NCI-H226 (cell line): ENCODE results near the gene ZBTB7B.

Experiments
- DNase-seq: peaks from one replicate; pipeline ENCODE4 v3.0.0-alpha.2; 2015

Gene ZBTB7B

DNA sequence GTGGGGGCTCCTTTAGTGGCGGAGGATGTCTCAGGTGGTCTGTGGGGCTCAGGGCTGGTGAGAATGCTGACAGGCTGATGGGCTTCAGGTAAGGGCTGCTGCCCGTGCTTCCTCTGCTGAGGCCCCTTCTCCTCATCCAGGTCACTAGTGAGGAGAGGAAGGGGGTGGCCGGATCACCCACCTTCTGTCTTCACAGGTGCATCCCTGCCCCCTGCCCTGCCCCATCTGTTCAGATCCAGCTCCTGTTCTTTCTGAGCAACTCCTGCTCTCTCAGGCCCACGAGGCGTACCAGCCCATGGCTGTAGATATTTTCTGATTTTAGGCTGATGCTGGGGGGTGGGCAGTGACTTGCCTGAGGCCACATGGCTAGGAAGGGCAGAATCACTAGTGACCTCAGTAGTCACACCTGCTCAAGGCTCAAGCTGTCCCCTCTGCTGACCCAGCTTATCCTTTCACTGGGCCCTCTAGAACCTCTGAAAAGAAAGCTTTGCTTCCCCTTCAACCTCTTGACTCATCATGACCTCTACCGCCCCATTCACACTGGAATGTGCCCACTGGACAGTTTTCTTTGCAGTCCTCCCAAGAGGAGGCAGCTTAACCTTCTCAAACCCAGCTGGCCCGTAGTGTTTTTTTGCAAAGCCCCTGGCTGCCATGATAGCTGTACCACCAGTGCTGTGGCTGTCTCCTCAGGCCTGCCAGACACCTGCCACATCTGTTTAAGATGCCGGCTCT is 16.2 kb downstream of the ZBTB7B start:
- no peak for DNase-seq

- DNase-seq: no peak
Measured at GRCh38 chr1:155019377-155020245, 17.0 kb downstream of the ZBTB7B start.

GRCh38 chr1:155022136-155022926 is 19.7 kb downstream of the ZBTB7B start:
- peak; percentile 73 for DNase-seq

DNA sequence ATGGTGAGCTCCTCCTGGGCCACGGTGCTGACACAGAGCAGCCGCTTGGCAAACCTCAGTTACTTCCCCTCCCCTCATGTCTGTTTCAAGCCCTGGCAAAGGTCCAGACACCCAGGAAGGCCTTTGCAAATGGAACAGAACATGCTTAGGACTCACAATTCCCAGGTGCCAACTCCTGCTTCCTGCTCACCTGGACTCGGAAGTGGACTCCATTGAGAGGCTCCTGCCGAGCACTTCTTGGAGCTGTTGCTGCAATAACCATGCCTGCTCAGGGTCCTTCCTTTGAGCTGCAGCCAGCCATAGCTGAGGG is 20.3 kb downstream of the ZBTB7B start:
- DNase-seq: peak; percentile 42

DNA sequence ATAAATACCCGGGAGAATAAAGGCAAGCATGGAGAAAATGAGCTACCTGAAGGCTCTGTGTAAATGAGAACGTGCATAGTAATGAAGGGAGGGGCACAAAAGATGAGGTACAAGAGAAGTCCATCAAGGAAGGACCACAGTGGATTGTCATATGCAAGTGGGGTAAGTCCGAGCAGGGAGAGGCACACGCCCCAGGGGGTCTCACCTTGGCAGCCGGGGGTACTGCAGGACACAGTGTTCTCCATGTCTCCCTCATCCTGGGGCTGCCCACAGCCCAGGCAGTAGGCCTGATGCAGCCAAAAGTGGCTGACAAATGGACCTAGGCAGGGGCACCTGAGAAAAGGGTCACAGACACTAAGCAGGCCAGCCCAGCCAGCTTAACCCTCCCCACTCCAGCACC is 21.0 kb downstream of the ZBTB7B start:
- no peak for DNase-seq

- no peak for DNase-seq
Measured at GRCh38 chr1:155024315-155024714, 21.7 kb downstream of the ZBTB7B start.

- no peak for DNase-seq
Measured at GRCh38 chr1:155026154-155026553, 23.6 kb downstream of the ZBTB7B start.

DNA sequence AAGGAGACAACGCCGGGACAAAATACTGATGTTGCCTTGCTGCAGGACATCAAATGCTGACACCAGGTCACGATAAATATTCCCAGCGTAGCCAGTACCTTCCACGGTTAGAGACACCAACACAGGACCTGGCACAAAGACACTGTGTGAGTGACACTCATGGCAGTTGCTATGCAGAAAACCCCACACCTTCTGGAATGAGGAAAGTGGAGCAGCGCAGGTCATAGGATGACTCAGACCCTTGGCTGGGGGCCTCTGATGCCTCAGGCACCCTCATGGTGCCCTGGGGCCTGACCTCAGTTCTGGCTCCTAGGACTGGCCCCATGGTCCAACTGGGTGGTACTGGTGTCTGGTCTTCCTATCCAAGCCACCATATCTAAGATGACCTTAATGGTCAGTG is 24.0 kb downstream of the ZBTB7B start:
- DNase-seq: peak; percentile 60

DNA sequence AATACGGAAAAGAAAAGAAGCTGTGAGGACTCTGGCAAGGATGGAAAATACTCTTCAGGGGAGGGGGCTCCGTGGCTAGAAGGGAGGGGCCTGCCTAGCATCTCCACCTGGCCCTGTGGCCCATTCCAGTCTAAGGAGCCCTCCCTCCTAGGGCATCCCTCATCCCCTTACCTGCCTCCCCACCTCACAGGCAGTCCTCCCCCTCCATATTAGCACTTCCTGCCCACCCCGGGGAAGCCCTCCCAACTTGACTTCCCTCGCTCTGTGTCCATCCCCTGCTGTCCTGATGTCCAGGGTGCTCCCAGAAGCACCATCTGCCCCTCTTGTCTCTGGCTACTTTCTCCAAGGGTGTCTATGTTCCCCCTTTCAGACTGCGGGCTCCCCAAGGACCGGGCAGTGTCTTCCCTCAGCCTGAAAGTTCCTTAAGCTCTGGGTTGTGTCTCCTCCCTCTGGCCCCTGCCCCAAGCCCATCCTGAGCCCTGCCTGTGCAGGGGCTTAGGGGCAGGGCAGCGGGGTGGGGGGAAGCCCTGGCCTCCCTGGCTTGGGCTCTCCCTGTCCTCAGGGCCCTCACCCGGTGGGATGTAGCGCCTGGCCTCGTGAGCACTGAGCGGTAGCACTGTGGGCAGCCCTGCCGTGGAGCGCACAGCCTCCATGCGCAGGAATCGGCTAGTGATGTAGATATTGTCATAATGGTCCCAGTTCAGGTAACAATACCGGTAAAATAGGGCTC is 27.1 kb downstream of the ZBTB7B start:
- no peak for DNase-seq

GRCh38 chr1:155030243-155030795 is 27.7 kb downstream of the ZBTB7B start:
- DNase-seq: no peak

DNA sequence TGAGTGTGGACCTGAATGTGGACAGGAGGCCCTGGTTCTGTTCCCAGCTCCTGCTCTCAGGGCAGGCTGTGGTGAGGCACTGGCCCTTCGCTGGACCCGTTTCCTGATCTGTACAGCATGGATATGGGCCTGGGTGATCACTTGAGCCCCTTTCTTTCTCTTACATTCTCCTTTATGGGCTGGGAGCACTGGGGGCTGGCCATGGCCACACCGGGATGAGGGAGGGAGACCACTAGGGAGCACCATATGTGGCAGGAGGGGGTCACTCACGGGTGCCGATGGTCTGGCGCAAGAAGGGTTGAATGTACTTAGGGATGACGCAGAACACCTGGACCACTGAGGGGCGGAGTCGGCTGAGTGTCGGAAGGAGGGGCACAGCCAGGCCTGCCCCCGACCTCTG is 28.3 kb downstream of the ZBTB7B start:
- no peak for DNase-seq

- DNase-seq: no peak
Measured at GRCh38 chr1:155032886-155033285, 30.3 kb downstream of the ZBTB7B start.

GRCh38 chr1:155033524-155033923 is 30.9 kb downstream of the ZBTB7B start, which contains the start of the genes DCST1 and DCST2:
Gene DCST1, plus strand, starts transcription at chr1:155033824. Its CDS starts 213 bp downstream, at chr1:155034037.
Gene DCST2, minus strand, starts transcription at chr1:155033781. Its CDS starts 80 bp downstream, at chr1:155033701.
- DNase-seq: no peak

- no peak for DNase-seq
Measured at GRCh38 chr1:155034318-155035208, 32.0 kb downstream of the ZBTB7B start.

GRCh38 chr1:155035936-155036335 is 33.3 kb downstream of the ZBTB7B start:
- DNase-seq: no peak

GRCh38 chr1:155037043-155037442 is 34.4 kb downstream of the ZBTB7B start:
- no peak for DNase-seq

- no peak for DNase-seq
Measured at GRCh38 chr1:155037851-155038441, 35.3 kb downstream of the ZBTB7B start.

GRCh38 chr1:155038602-155039307 is 36.2 kb downstream of the ZBTB7B start:
- DNase-seq: peak; percentile 65

DNA sequence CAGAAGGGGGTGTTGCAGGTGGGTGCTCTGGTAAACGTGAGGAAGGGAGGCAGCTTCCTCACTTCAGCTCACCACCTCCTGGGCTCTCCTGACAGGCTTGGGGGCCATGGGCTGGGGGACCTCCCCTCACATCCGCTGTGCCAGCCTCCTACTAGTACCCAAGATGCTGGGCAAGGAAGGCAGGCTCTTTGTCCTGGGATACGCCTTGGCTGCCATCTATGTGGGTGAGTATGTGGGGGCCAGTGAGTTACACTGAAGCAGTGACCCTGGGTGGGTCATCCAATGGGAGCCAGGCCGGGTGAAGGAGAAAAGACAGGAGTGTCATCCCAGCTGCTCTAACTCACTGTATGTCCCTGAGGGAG is 36.7 kb downstream of the ZBTB7B start:
- no peak for DNase-seq
